Measurements from ENCODE around the gene USP5.

- no peak for TF ChIP-seq CTCF (IDR thresholded peaks at IDR 0.05)
- no peak for TF ChIP-seq EZH2 (IDR thresholded peaks at IDR 0.05; ENCODE audit: borderline replicate concordance, insufficient read depth, low read depth, low read length, poor library complexity, severe bottlenecking)
Measured at GRCh38 chr12:6839482-6840201, 12.3 kb upstream of the USP5 start.

Measured in B cell (primary cell).